ENCODE results near the gene RAB3IP. TPM values are rescaled to one million over a fixed set of nuclear protein-coding genes. Genes with fewer than 3 reads are reported as not detected.
"Not testable (repeated sequence)": the region's sequence is repeated elsewhere in the genome, so short reads cannot be mapped to it uniquely, and the experiment has no call there.

RAB3IP gene
- total RNA-seq, 1 experiment from 2014 or later: 16.5 TPM

- DNase-seq (ENCODE audit: low read depth): no peak
Observed at GRCh38 chr12:69756088-69756755, 17.6 kb downstream of the RAB3IP start.

GRCh38 chr12:69758105-69758504 is 19.4 kb downstream of the RAB3IP start:
- DNase-seq (ENCODE audit: low read depth): no peak

GRCh38 chr12:69759581-69759980 is 20.9 kb downstream of the RAB3IP start:
- DNase-seq (ENCODE audit: low read depth): not testable (repeated sequence)

- DNase-seq (ENCODE audit: low read depth): no peak
Observed at GRCh38 chr12:69765515-69765914, 26.9 kb downstream of the RAB3IP start.

GRCh38 chr12:69766260-69766659 is 27.6 kb downstream of the RAB3IP start:
- no peak for DNase-seq (ENCODE audit: low read depth)

GRCh38 chr12:69779928-69780327 is 41.3 kb downstream of the RAB3IP start:
- DNase-seq (ENCODE audit: low read depth): peak; percentile 27

GRCh38 chr12:69783365-69783764 is 44.7 kb downstream of the RAB3IP start:
- DNase-seq (ENCODE audit: low read depth): no peak

- no peak for DNase-seq (ENCODE audit: low read depth)
Observed at GRCh38 chr12:69789351-69789750, 50.7 kb downstream of the RAB3IP start.

- no peak for DNase-seq (ENCODE audit: low read depth)
Observed at GRCh38 chr12:69792533-69792932, 53.9 kb downstream of the RAB3IP start.

GRCh38 chr12:69807101-69807897 is 68.6 kb downstream of the RAB3IP start:
- not testable (repeated sequence) for DNase-seq (ENCODE audit: low read depth)

GRCh38 chr12:69810870-69811498 is 72.3 kb downstream of the RAB3IP start:
- no peak for DNase-seq (ENCODE audit: low read depth)

- DNase-seq (ENCODE audit: low read depth): no peak
Observed at GRCh38 chr12:69816082-69816481, 77.4 kb downstream of the RAB3IP start.

- DNase-seq (ENCODE audit: low read depth): no peak
Observed at GRCh38 chr12:69821032-69821455, 82.4 kb downstream of the RAB3IP start.

- DNase-seq (ENCODE audit: low read depth): peak; percentile 79
Observed at GRCh38 chr12:69821456-69822159, 82.9 kb downstream of the RAB3IP start.

- DNase-seq (ENCODE audit: low read depth): no peak
Observed at GRCh38 chr12:69822201-69822860, 83.7 kb downstream of the RAB3IP start.

GRCh38 chr12:69824028-69824427 is 85.4 kb downstream of the RAB3IP start:
- no peak for DNase-seq (ENCODE audit: low read depth)

- DNase-seq (ENCODE audit: low read depth): no peak
Observed at GRCh38 chr12:69824966-69825560, 86.4 kb downstream of the RAB3IP start, which contains the start of gene MYRFL. Gene MYRFL (plus strand): TSS chr12:69825227. CDS start chr12:69825518, 291 bp downstream.

- DNase-seq (ENCODE audit: low read depth): no peak
Observed at GRCh38 chr12:69828897-69829296, 90.2 kb downstream of the RAB3IP start.

GRCh38 chr12:69833696-69834095 is 95.0 kb downstream of the RAB3IP start:
- DNase-seq (ENCODE audit: low read depth): no peak

- DNase-seq (ENCODE audit: low read depth): no peak
Observed at GRCh38 chr12:69834147-69834546, 95.5 kb downstream of the RAB3IP start.

GRCh38 chr12:69834576-69834975 is 95.9 kb downstream of the RAB3IP start:
- DNase-seq (ENCODE audit: low read depth): no peak
